ENCODE measurements around the gene ADAM8. TPM values are rescaled to one million over a fixed set of nuclear protein-coding genes. Genes with fewer than 3 reads are reported as not detected.

Gene ADAM8
- total RNA-seq, 2 experiments from 2014 or later, result 10.0 to 16.3 TPM

DNA sequence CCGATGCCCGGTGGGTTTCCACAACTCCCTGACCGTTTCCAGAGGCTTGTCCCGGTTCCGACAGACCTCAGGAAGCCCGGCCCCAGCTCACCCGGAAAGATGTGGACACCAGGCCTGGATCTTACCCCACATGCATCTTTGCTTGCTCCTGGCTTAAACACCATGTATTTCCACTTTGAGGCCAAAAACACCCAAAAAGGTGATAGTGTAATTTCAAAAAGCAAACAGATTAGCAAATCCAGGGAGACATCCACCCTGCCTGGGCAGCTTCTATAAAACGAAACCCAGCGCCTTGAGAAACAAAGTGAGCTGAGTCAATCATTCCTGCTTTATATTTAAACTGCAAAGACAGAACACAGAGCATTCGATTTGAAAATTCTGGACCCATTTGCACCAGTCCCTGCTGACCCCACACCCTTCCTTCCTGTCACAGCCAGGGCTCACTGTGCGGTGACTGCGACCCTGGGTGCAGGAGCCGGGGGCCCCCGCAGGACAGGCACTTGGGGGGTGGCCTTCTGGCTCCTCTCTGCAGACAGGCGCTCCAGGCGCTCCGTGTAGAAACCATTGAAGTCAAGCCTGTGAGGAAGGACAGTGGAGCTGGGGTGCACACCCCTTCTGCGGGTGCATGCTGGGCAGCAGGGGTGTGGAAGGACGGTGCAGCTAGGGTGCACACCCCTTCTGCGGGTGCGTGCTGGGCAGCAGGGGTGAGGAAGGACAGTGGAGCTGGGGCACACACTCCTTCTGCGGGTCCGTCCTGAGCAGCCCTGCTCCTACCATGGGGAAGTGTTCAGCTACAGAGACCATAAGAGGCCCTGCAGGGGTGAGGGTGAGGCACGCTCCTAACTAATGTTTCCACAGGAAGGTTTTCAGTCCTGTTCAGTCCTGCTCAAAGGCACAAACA lies 2.9 kb upstream of the ADAM8 start:
- intact Hi-C loops (cut with micrococcal nuclease; ENCODE audit: unreplicated experiment), result loop anchor here (5.0 kb wide), 1 partner anchor 137 kb away; no protein-coding TSS in a partner anchor
- POLR2A ChIA-PET, result no interaction called here
- DNase-seq (ENCODE audit: low spot score), result no peak
- Histone ChIP-seq H3K9me2 (ENCODE audit: insufficient read depth, low read length) (no peaks in the 10 kb centered on the region), H3K27ac (ENCODE audit: low read depth, low read length, poor library complexity, severe bottlenecking) (no peak overlapping the region), H2AFZ (ENCODE audit: low read length) (no peak overlapping the region), H3K4me3 (ENCODE audit: low read depth, low read length, poor library complexity, severe bottlenecking) (no peak overlapping the region), H3K79me2 (ENCODE audit: insufficient read depth, low read depth, low read length) (no peaks in the 10 kb centered on the region), H3K4me2 (ENCODE audit: low read length) (no peak overlapping the region), H4K20me1 (ENCODE audit: insufficient read depth, low read length) (no peaks in the 10 kb centered on the region), H3K36me3 (ENCODE audit: insufficient read depth, low read length) (peaks cover 18% of the 10 kb centered on the region; the same call in 1 of the 2 replicates), H3K9me3 (ENCODE audit: low read length) (no peaks in the 10 kb centered on the region), H3K4me1 (ENCODE audit: insufficient read depth, low read length, poor library complexity, severe bottlenecking) (peaks cover 45% of the 10 kb centered on the region)
- CTCF ChIA-PET (ENCODE audit: unreplicated experiment), result interaction anchor here (0.6 kb wide), 1 partner anchor 25 kb away, joined by 3 read pairs; no protein-coding TSS in a partner anchor
- TF ChIP-seq, protein P1, sequence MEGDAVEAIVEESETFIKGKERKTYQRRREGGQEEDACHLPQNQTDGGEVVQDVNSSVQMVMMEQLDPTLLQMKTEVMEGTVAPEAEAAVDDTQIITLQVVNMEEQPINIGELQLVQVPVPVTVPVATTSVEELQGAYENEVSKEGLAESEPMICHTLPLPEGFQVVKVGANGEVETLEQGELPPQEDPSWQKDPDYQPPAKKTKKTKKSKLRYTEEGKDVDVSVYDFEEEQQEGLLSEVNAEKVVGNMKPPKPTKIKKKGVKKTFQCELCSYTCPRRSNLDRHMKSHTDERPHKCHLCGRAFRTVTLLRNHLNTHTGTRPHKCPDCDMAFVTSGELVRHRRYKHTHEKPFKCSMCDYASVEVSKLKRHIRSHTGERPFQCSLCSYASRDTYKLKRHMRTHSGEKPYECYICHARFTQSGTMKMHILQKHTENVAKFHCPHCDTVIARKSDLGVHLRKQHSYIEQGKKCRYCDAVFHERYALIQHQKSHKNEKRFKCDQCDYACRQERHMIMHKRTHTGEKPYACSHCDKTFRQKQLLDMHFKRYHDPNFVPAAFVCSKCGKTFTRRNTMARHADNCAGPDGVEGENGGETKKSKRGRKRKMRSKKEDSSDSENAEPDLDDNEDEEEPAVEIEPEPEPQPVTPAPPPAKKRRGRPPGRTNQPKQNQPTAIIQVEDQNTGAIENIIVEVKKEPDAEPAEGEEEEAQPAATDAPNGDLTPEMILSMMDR (conservative IDR thresholded peaks at IDR 0.05; ENCODE audit: low read length), result no peak
- TF ChIP-seq EZH2phosphoT487 (IDR thresholded peaks at IDR 0.05; ENCODE audit: borderline replicate concordance, low read depth, low read length), result no peak
- BruUV-seq (replicated peaks), result no TSS peak

DNA sequence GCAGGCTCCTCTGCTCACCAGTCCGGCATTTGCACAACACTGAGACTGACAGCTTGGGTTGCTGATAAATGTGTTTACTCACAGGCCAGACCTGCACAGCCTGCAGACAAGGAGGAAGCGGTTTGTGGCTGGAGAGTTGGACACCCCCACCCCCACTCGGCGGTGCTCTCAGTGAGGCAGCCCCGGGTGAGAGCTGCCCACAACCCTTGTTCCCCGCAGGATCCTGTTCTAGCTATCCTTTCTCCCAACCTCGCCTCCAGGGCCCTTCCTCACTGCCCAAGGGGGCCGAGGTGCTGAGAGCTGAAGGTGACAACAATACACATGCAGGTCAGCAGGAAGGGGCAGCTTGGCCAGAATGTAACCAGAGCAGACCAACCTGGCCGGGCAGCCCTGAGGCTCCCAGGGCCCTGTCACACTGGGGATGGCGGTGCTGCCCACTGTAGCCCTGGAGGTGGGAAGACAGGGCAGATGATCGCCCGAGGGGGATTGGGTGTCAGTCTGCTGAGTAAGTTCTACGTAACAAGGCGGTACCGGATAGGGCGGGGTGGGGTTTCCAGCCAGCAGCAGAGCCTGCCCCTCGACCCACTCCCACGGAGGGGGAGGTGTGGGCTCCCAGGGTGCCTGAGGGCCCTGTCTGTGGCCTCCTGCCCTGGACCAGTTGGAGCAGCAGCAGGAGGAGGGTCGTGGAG lies 2.1 kb upstream of the ADAM8 start:
- CTCF ChIA-PET (ENCODE audit: unreplicated experiment), result no interaction called here
- no peaks in the 10 kb centered on the region for H3K79me2 ChIP-seq (ENCODE audit: insufficient read depth, low read depth, low read length)
- H3K27ac ChIP-seq (ENCODE audit: low read depth, low read length, poor library complexity, severe bottlenecking), result peak overlapping the region; percentile 53
- POLR2A ChIA-PET, result no interaction called here
- H3K4me1 ChIP-seq (ENCODE audit: insufficient read depth, low read length, poor library complexity, severe bottlenecking), result peaks cover 47% of the 10 kb centered on the region
- no peak overlapping the region for H3K4me3 ChIP-seq (ENCODE audit: low read depth, low read length, poor library complexity, severe bottlenecking)
- no peak for TF ChIP-seq EZH2phosphoT487 (IDR thresholded peaks at IDR 0.05; ENCODE audit: borderline replicate concordance, low read depth, low read length)
- TF ChIP-seq, protein P1 (conservative IDR thresholded peaks at IDR 0.05; ENCODE audit: low read length), result no peak
- no peak overlapping the region for H2AFZ ChIP-seq (ENCODE audit: low read length)
- no peaks in the 10 kb centered on the region for H4K20me1 ChIP-seq (ENCODE audit: insufficient read depth, low read length)
- H3K9me2 ChIP-seq (ENCODE audit: insufficient read depth, low read length), result no peaks in the 10 kb centered on the region
- no peaks in the 10 kb centered on the region for H3K9me3 ChIP-seq (ENCODE audit: low read length)
- peak; percentile 73 for DNase-seq (ENCODE audit: low spot score)
- peaks cover 9% of the 10 kb centered on the region; the same call in 1 of the 2 replicates for H3K36me3 ChIP-seq (ENCODE audit: insufficient read depth, low read length)
- intact Hi-C loops (cut with micrococcal nuclease; ENCODE audit: unreplicated experiment), result loop anchor here (5.0 kb wide), 1 partner anchor 136 kb away; no protein-coding TSS in a partner anchor
- peak overlapping the region; percentile 33; the same call in 1 of the 2 replicates for H3K4me2 ChIP-seq (ENCODE audit: low read length)
- BruUV-seq (replicated peaks), result no TSS peak

All from OCI-LY7 (cell line).